SKM-1 (cell line): ENCODE measurements around the gene LYZL6.

ENCODE experiments used
- DNase-seq: peaks from one replicate; lab custom pipeline; 2025; ENCODE audit not compliant: unreplicated experiment; lab: John Stamatoyannopoulos, UW

The LYZL6 gene, protein sequence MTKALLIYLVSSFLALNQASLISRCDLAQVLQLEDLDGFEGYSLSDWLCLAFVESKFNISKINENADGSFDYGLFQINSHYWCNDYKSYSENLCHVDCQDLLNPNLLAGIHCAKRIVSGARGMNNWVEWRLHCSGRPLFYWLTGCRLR

DNA sequence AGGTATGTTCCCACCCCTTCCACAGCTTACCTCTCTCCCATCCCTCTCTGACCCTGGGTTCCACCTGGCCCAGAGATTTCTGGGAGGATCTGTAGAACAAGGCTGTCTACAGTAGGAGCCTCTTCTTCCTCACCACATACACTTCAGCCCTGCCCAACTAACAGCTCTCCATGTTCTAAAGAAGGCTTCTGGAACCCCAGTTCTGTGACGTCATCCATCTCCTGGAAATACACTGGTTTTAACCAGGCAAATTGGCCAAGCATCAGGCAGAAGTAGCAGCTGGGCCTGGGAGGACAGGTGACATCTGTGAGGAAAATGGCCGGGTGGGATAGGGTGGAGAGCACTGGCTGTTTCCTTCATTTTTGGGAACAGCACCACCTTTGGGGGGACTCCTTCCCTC, at the start of gene LYZL6:
Gene LYZL6, minus strand, starts transcription at position 177 of the 400 bp plus-strand sequence. CDS start 4,357 bp downstream, outside the sequence.
- DNase-seq, result no peak

DNA sequence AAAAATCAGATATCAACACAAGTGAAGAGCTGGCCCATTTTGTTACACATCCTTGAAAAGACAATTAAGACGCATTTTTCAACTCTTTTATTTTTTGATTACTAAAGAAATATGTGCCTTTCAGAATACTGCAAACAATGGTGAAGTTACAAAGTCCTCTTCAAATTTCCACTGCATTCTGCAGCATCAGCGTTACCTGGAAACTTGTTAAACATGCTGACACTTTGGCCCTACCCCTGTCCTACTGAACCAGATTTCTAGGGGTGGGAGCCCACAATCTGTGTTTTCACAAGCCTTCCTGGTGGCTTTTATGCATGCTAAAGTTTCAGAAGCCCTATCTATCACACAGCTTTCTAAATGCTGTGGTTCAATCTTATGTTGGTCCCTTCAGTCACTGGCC, 47.6 kb upstream of the LYZL6 start:
- DNase-seq, result no peak

- no peak for DNase-seq
These were observed 44.7 kb upstream of the LYZL6 start for GRCh38 chr17:35988164-35988563.

DNA sequence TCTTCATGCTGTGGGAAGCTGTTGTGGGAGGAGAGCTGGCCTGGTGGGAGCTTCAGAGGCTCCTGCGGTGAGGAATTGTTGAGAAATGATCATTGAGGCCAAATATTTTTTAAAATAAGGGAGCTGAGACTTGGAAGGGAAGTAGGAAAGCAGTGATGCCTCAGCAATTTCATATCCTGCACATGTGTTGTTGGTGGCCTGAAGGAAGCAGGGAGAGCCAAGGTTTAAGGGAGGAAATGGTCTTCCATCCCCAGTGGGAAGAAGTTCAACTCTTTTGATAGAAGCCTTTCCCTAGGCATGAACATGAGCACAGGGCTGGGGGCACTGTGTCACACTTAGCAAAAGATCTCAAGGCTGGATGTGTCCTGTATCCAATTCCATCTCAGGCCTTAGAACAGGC, 43.1 kb upstream of the LYZL6 start, which contains the start of gene CCL14:
Gene CCL14, minus strand, starts transcription at position 87 of the 400 bp plus-strand sequence. Its CDS starts 80 bp downstream, at position 7.
- no peak for DNase-seq

DNA sequence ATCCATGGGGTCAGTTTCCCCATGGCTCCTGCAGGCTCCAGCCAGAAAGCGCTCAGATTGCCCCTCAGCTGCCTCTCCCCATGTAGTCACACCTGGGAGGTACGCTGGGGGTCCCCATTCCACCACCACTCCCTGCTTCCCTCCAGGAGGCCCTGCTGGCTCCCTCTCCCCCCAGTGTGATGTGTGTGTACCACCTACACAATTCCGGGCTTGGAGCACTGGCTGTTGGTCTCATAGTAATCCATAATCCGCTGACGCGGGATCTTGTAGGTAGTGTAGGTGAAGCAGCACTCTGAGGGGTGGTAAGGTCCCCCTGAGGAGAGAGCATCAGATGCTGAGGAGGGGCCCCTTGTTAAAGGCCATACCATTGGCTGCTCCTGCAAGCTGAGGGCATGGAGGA, 40.6 kb upstream of the LYZL6 start:
- DNase-seq, result no peak

DNA sequence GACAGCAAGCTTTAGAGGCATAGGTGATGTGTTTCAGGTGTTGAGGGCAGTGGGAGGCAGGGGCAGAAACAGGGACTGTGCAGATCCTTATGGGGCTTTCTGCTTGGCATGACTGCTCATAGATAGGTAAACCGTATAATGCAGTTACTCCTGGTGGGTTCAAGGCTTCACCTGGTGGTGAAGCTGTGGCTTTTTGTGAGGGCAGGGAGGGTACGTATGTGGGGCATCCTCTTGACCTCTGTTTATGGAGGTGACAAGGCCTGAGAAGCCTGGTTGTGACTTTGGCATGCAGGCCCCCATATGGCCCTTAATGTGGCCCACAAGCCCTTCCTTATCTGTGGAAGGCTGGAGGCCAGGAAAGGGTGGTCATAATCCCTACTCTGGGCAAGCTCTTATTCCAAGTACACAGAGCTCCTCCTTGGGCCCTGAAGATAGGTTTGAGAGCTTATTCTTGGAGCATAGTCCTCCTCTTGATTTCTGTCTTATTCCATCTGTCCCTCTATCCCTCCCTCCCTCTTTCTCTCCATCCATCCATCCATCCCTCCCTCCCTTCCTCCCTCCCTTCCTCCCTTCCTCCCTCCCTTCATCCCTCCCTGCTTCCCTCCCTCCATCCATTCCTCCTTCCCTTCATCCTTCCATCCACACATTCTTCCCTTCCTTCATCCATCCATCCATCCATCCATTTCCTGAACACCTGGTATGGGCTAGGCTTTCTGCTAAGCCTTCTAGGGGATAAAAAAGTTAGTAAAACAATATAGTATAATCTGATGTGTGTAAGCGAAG, 39.1 kb upstream of the LYZL6 start:
- no peak for DNase-seq

- DNase-seq, result no peak
These were observed 38.4 kb upstream of the LYZL6 start for GRCh38 chr17:35981908-35982330.

GRCh38 chr17:35981246-35981645, 37.7 kb upstream of the LYZL6 start, which contains the start of gene CCL16:
CCL16 (minus strand) TSS chr17:35981497; CDS start chr17:35981420, 77 bp downstream.
- DNase-seq, result no peak

DNA sequence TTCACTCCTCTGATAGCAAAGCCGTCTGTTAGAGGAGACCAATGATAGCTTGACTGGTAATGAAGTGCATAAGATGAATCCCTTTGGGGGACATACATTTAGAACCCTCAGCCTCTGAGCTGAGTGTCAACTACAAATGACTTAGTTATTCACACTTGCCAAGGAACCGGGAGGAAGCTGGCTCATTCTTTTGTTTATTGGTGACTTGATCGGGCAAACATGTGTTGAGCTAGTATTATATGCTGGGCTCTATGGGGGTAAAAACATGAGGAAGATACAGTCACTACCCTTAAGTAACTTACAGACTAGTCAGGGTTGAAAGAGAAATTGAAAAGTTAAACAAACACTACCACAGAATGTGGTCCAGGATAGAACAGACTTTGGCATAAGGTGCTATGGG, 34.8 kb upstream of the LYZL6 start:
- DNase-seq, result no peak

GRCh38 chr17:35977509-35977908, 34.0 kb upstream of the LYZL6 start:
- no peak for DNase-seq

DNA sequence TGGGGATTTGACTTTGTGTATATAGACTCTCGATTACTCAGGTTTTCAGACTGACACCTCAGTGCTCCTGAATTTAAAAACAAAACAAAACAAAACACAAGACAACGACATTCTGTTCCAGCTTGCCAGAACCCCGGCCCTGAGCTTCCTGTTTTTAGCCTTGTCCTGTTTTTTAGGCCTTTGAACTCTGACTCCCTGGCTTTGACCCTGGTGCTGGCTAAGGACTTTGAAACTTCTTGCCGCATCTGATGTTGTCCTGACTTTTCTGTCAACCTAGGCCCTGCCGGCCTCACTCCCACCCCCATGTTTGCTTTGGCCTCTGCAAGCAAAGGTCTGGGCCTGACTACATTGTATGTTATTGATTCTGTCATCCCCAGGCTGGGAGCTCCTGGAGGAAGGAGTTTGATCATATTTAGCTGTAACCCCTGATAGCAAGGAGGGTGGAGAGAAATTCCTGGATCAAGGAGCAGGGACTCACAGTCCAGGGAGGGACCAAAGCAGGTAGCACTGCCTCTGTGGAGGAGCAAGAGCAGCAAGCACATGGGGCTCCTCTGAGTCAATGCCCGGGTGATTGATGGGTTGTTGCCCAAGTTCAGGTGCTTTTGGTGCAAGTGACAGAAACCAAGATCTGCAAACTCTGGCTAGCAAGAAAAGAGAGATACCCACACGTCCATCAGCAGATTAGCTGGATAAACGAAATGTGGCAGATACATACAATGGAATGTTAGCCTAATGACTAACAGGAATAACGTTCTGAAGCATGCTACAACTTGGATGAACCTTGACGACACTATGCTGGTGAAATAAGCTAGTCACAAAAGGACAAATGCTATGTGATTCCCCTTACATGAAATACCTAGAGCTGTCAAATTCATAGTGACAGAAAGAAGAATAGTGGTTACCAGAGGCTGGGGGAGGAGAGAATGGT, 30.1 kb upstream of the LYZL6 start:
- no peak for DNase-seq

- no peak for DNase-seq
These were observed 29.4 kb upstream of the LYZL6 start for GRCh38 chr17:35972945-35973332.

- no peak for DNase-seq
These were observed 29.0 kb upstream of the LYZL6 start for GRCh38 chr17:35972535-35972934.

DNA sequence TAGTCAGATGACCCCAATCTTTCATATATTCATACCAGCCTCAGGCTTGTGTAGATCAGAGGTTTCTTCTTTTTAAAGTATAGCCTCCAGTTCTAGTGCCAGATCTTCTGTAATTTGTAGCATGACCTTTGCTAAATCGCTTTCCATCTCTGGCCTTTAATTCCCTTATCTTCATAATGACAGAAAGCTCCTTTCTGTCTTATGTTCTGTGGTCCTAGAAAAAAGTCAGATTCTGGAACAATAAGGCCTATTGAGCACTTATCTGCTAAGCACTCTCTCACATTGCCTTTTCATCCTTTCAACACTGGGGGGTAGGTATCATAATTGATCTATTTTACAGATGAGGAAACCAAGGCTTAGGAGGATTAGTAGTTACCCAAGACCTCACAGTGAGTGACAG, 28.6 kb upstream of the LYZL6 start:
- DNase-seq, result no peak

DNA sequence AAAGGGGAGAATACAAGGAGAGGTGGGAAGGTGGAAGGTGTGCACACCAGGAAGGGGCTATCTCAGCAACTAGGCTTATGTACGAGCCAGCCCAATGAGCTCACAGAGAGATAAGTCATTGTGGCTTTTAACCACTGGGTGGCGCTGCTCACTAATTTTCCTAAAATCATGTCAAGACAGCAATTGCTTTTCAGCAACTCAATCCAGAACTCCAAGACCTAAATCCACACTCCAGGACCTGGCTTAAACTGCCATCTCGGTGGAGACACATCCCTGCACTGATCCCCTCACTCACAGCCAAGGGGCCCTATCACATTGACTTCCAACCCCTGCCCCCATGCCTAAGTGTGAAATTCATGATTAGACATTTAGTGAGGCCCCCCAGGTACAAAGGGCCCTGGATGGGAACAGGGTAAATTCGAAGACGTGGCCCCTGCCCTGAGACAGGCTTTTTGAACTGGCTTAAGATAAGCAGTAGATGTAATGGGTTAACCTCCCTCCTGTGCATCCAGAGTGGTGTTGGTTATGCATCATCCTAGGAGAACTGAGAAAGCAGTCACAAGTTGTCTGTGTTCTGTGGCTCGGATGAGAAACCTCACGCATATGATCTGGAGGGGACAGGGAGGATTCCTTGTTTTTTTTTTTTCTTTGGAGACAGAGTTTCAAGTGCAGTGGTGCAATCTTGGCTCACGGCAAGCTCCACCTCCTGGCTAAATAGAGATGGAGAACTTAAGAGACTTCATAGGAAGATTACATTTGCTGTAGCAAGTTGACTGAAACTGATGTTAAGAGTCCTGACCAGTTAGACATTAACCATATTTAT, 26.3 kb upstream of the LYZL6 start:
- DNase-seq, result peak; percentile 18

GRCh38 chr17:35968520-35969054, 25.1 kb upstream of the LYZL6 start:
- DNase-seq, result no peak

GRCh38 chr17:35965272-35965671, 21.8 kb upstream of the LYZL6 start:
- no peak for DNase-seq

- DNase-seq, result no peak
These were observed 20.1 kb upstream of the LYZL6 start for GRCh38 chr17:35963663-35964062.

DNA sequence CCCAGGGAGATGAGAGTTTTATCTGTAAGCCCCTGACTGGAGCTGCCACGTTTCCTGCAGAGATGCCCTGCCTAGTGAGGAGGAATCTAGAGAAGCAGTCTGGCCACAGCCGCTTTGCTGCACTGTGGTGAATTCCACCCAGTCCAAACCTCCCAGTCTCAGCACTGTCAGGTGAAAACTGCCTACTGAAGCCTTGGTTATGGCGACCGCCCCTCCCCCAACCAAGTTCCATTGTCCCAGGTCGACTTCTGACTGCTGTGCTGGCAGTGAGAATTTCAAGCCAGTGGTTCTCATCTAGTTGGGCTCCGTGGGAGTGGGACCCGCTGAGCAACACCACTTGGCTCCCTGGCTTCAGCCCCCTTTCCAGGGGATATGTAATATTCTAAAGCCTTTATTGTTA, 10.2 kb upstream of the LYZL6 start:
- DNase-seq, result no peak

GRCh38 chr17:35949401-35949800, 5.9 kb upstream of the LYZL6 start:
- no peak for DNase-seq
